ENCODE results near the gene ARF6.

DNA sequence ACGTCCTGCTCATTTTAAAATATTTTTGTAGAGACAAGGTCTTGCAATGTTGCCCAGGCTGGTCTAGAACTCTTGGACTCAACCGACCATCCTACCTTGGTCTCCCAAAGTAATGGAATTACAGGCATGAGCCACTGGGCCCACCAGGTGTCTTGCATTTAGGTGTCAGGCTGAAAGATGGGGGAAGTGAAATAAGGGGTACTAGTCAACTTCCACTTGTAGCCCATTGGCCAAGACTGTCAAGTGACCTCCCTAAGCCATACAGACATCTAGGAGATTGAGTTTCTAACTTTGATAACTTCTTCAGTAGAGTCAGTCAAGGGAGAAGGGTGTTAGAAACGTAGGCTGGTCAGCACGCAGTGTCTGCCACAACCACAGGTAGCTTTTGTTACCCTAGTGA lies 32.0 kb downstream of the ARF6 start:
- TF ChIP-seq POLR2AphosphoS5 (IDR thresholded peaks at IDR 0.05; ENCODE audit: low read depth, low read length) (no peak), FOXP2 (optimal IDR thresholded peaks at IDR 0.05; ENCODE audit: borderline replicate concordance, extremely low read depth, extremely low read length, insufficient read depth) (no peak), TAF1 (IDR thresholded peaks at IDR 0.05; ENCODE audit: borderline replicate concordance, insufficient read depth, low read length) (no peak), SIN3A (IDR thresholded peaks at IDR 0.05; ENCODE audit: borderline replicate concordance, insufficient read depth, low read length) (no peak)
- TF ChIP-seq, protein P1, sequence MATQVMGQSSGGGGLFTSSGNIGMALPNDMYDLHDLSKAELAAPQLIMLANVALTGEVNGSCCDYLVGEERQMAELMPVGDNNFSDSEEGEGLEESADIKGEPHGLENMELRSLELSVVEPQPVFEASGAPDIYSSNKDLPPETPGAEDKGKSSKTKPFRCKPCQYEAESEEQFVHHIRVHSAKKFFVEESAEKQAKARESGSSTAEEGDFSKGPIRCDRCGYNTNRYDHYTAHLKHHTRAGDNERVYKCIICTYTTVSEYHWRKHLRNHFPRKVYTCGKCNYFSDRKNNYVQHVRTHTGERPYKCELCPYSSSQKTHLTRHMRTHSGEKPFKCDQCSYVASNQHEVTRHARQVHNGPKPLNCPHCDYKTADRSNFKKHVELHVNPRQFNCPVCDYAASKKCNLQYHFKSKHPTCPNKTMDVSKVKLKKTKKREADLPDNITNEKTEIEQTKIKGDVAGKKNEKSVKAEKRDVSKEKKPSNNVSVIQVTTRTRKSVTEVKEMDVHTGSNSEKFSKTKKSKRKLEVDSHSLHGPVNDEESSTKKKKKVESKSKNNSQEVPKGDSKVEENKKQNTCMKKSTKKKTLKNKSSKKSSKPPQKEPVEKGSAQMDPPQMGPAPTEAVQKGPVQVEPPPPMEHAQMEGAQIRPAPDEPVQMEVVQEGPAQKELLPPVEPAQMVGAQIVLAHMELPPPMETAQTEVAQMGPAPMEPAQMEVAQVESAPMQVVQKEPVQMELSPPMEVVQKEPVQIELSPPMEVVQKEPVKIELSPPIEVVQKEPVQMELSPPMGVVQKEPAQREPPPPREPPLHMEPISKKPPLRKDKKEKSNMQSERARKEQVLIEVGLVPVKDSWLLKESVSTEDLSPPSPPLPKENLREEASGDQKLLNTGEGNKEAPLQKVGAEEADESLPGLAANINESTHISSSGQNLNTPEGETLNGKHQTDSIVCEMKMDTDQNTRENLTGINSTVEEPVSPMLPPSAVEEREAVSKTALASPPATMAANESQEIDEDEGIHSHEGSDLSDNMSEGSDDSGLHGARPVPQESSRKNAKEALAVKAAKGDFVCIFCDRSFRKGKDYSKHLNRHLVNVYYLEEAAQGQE (IDR thresholded peaks at IDR 0.05; ENCODE audit: insufficient read depth in 1 of 2, low read depth in 2 of 2, low read length in 2 of 2): no peak
